ENCODE measurements around the gene WDR90.

WDR90 gene

GRCh38 chr16:648781-649589 is at the start of gene WDR90:
Gene WDR90 (plus strand): TSS chr16:649365. CDS start chr16:649417, 52 bp downstream.
- H3K27ac Mint-ChIP-seq = peak within 1 kb of the TSS; percentile 69
- H3K4me1 Mint-ChIP-seq (ENCODE audit: low read depth) = peaks cover 6% of the 10 kb centered on the region
- H3K9me3 Mint-ChIP-seq = no peaks in the 10 kb centered on the region
- no peaks in the 10 kb centered on the region for H3K27me3 Mint-ChIP-seq (ENCODE audit: low read depth)
- H3K36me3 Mint-ChIP-seq (ENCODE audit: low read depth) = no peaks in the 10 kb centered on the region
- DNase-seq (ENCODE audit: low spot score) = peak; percentile 93
- peak within 1 kb of the TSS; percentile 78 for H3K4me3 Mint-ChIP-seq

- H3K9me3 Mint-ChIP-seq = no peaks in the 10 kb centered on the region
- DNase-seq (ENCODE audit: low spot score) = no peak
- peaks cover 8% of the 10 kb centered on the region for H3K36me3 Mint-ChIP-seq (ENCODE audit: low read depth)
- no peaks in the 10 kb centered on the region for H3K27me3 Mint-ChIP-seq (ENCODE audit: low read depth)
- H3K27ac Mint-ChIP-seq = no peak overlapping the region
- no peak overlapping the region for H3K4me3 Mint-ChIP-seq
- peaks cover 2% of the 10 kb centered on the region for H3K4me1 Mint-ChIP-seq (ENCODE audit: low read depth)
Measured at GRCh38 chr16:600781-601180, 48.4 kb upstream of the WDR90 start.

- Mint-ChIP-seq H3K4me3 (no peak overlapping the region), H3K27me3 (ENCODE audit: low read depth) (no peaks in the 10 kb centered on the region), H3K4me1 (ENCODE audit: low read depth) (peaks cover 2% of the 10 kb centered on the region), H3K9me3 (no peaks in the 10 kb centered on the region), H3K36me3 (ENCODE audit: low read depth) (peaks cover 6% of the 10 kb centered on the region), H3K27ac (no peak overlapping the region)
- no peak for DNase-seq (ENCODE audit: low spot score)
Measured at GRCh38 chr16:603933-604332, 45.2 kb upstream of the WDR90 start.

- Mint-ChIP-seq H3K27me3 (ENCODE audit: low read depth) (no peaks in the 10 kb centered on the region), H3K4me3 (no peak overlapping the region), H3K27ac (no peak overlapping the region), H3K36me3 (ENCODE audit: low read depth) (peaks cover 4% of the 10 kb centered on the region), H3K4me1 (ENCODE audit: low read depth) (peaks cover 2% of the 10 kb centered on the region), H3K9me3 (no peaks in the 10 kb centered on the region)
- DNase-seq (ENCODE audit: low spot score) = no peak
Measured at GRCh38 chr16:606656-607307, 42.4 kb upstream of the WDR90 start.

GRCh38 chr16:608019-608418 is 41.1 kb upstream of the WDR90 start:
- DNase-seq (ENCODE audit: low spot score) = no peak
- Mint-ChIP-seq H3K4me1 (ENCODE audit: low read depth) (peaks cover 2% of the 10 kb centered on the region), H3K27ac (no peak overlapping the region), H3K36me3 (ENCODE audit: low read depth) (peaks cover 2% of the 10 kb centered on the region), H3K4me3 (no peak overlapping the region), H3K27me3 (ENCODE audit: low read depth) (no peaks in the 10 kb centered on the region), H3K9me3 (no peaks in the 10 kb centered on the region)

GRCh38 chr16:609316-609715 is 39.8 kb upstream of the WDR90 start:
- Mint-ChIP-seq H3K4me1 (ENCODE audit: low read depth) (no peaks in the 10 kb centered on the region), H3K4me3 (no peak overlapping the region), H3K27me3 (ENCODE audit: low read depth) (no peaks in the 10 kb centered on the region), H3K27ac (no peak overlapping the region), H3K9me3 (no peaks in the 10 kb centered on the region), H3K36me3 (ENCODE audit: low read depth) (peaks cover 1% of the 10 kb centered on the region)
- no peak for DNase-seq (ENCODE audit: low spot score)

- Mint-ChIP-seq H3K9me3 (no peaks in the 10 kb centered on the region), H3K4me3 (no peak overlapping the region)
Measured at GRCh38 chr16:609984-610383, 39.2 kb upstream of the WDR90 start.

GRCh38 chr16:610513-611381 is 38.4 kb upstream of the WDR90 start:
- no peaks in the 10 kb centered on the region for H3K36me3 Mint-ChIP-seq (ENCODE audit: low read depth)
- no peaks in the 10 kb centered on the region for H3K4me1 Mint-ChIP-seq (ENCODE audit: low read depth)
- no peaks in the 10 kb centered on the region for H3K9me3 Mint-ChIP-seq
- no peaks in the 10 kb centered on the region for H3K27me3 Mint-ChIP-seq (ENCODE audit: low read depth)
- H3K4me3 Mint-ChIP-seq = no peak overlapping the region
- no peak for DNase-seq (ENCODE audit: low spot score)
- H3K27ac Mint-ChIP-seq = no peak overlapping the region

More at GRCh38 chr16:609984-610383, 39.2 kb upstream of the WDR90 start:
- Mint-ChIP-seq H3K27ac (no peak overlapping the region), H3K4me1 (ENCODE audit: low read depth) (no peaks in the 10 kb centered on the region), H3K27me3 (ENCODE audit: low read depth) (no peaks in the 10 kb centered on the region), H3K36me3 (ENCODE audit: low read depth) (no peaks in the 10 kb centered on the region)
- DNase-seq (ENCODE audit: low spot score) = no peak

- Mint-ChIP-seq H3K27me3 (ENCODE audit: low read depth) (no peaks in the 10 kb centered on the region), H3K9me3 (no peaks in the 10 kb centered on the region), H3K27ac (no peak overlapping the region), H3K36me3 (ENCODE audit: low read depth) (no peaks in the 10 kb centered on the region), H3K4me3 (no peak overlapping the region), H3K4me1 (ENCODE audit: low read depth) (no peaks in the 10 kb centered on the region)
- no peak for DNase-seq (ENCODE audit: low spot score)
Measured at GRCh38 chr16:615122-615521, 34.0 kb upstream of the WDR90 start.

- no peaks in the 10 kb centered on the region for H3K4me1 Mint-ChIP-seq (ENCODE audit: low read depth)
- no peak overlapping the region for H3K27ac Mint-ChIP-seq
- DNase-seq (ENCODE audit: low spot score) = no peak
- H3K4me3 Mint-ChIP-seq = no peak overlapping the region
- no peaks in the 10 kb centered on the region for H3K9me3 Mint-ChIP-seq
- H3K36me3 Mint-ChIP-seq (ENCODE audit: low read depth) = no peaks in the 10 kb centered on the region
- no peaks in the 10 kb centered on the region for H3K27me3 Mint-ChIP-seq (ENCODE audit: low read depth)
Measured at GRCh38 chr16:616733-617586, 32.2 kb upstream of the WDR90 start.

- H3K27me3 Mint-ChIP-seq (ENCODE audit: low read depth) = no peaks in the 10 kb centered on the region
- H3K9me3 Mint-ChIP-seq = no peaks in the 10 kb centered on the region
- no peak for DNase-seq (ENCODE audit: low spot score)
- H3K4me1 Mint-ChIP-seq (ENCODE audit: low read depth) = no peaks in the 10 kb centered on the region
- H3K4me3 Mint-ChIP-seq = no peak overlapping the region
- H3K27ac Mint-ChIP-seq = no peak overlapping the region
- H3K36me3 Mint-ChIP-seq (ENCODE audit: low read depth) = no peaks in the 10 kb centered on the region
Measured at GRCh38 chr16:617855-618254, 31.3 kb upstream of the WDR90 start.

GRCh38 chr16:619476-620100 is 29.6 kb upstream of the WDR90 start:
- H3K4me1 Mint-ChIP-seq (ENCODE audit: low read depth) = no peaks in the 10 kb centered on the region
- no peak for DNase-seq (ENCODE audit: low spot score)
- H3K4me3 Mint-ChIP-seq = no peak overlapping the region
- H3K27me3 Mint-ChIP-seq (ENCODE audit: low read depth) = no peaks in the 10 kb centered on the region
- H3K9me3 Mint-ChIP-seq = no peaks in the 10 kb centered on the region
- no peak overlapping the region for H3K27ac Mint-ChIP-seq
- H3K36me3 Mint-ChIP-seq (ENCODE audit: low read depth) = no peaks in the 10 kb centered on the region

All from T-helper 2 cell treated with Interferon-gamma antibody and Interleukin-4, amounts not matched to agents 5 μg/mL and 100 μg/mL, for 36 hours (primary cell).